Progenitor cell of endocrine pancreas (in vitro differentiated cells): Measurements from ENCODE around the gene ZCCHC8. TPM values are rescaled to one million over a fixed set of nuclear protein-coding genes. Genes with fewer than 3 reads are reported as not detected.
"Not testable (repeated sequence)": the region's sequence is repeated elsewhere in the genome, so short reads cannot be mapped to it uniquely, and the experiment has no call there.

ENCODE experiments used
- DNase-seq: peaks from one replicate; pipeline ENCODE4 v3.0.0; 2021; ENCODE audit warnings: low spot score; ENCODE audit not compliant: unreplicated experiment
- H3K27ac Mint-ChIP-seq: 2 replicates; pipeline ENCODE4 v1.8.0; 2021; ENCODE audit warnings: mild to moderate bottlenecking, moderate library complexity, mixed read lengths
- H3K27me3 Mint-ChIP-seq: 2 replicates; pipeline ENCODE4 v1.8.0; 2021; ENCODE audit warnings: mixed read lengths
- H3K36me3 Mint-ChIP-seq: 2 replicates; pipeline ENCODE4 v1.8.0; 2022; ENCODE audit warnings: mixed read lengths; ENCODE audit not compliant: insufficient read depth
- H3K4me1 Mint-ChIP-seq: 2 replicates; pipeline ENCODE4 v1.8.0; 2021; ENCODE audit warnings: low read depth, mixed read lengths
- H3K4me3 Mint-ChIP-seq: 2 replicates; pipeline ENCODE4 v1.8.0; 2021; ENCODE audit warnings: low read depth, mild to moderate bottlenecking, moderate library complexity, mixed read lengths
- H3K9me3 Mint-ChIP-seq: 2 replicates; pipeline ENCODE4 v1.8.0; 2021; ENCODE audit warnings: low read depth, mixed read lengths
- CTCF ChIP-seq: fragments of 200-600 bp; sonication (generic); IDR thresholded peaks from one replicate; pipeline ENCODE4 v1.5.0; 2021; ENCODE audit warnings: antibody characterized with exemption, mild to moderate bottlenecking; ENCODE audit not compliant: unreplicated experiment
- total RNA-seq: library from RNA; stranded (reverse); gene quantifications from 2 replicates; pipeline ENCODE4 v1.2.1, GENCODE V29; 2021

The ZCCHC8 gene
- total RNA-seq, 1 donor from 2014 or later = 33.4 TPM

- TF ChIP-seq CTCF = no peak
- no peak for DNase-seq
Observed at GRCh38 chr12:122513660-122514059, 12.9 kb upstream of the ZCCHC8 start.

GRCh38 chr12:122513028-122513427, 12.3 kb upstream of the ZCCHC8 start:
- H3K36me3 Mint-ChIP-seq = peaks cover 37% of the 10 kb centered on the region

More at GRCh38 chr12:122513660-122514059, 12.9 kb upstream of the ZCCHC8 start:
- Mint-ChIP-seq H3K9me3 (no peaks in the 10 kb centered on the region), H3K27ac (no peak overlapping the region), H3K4me1 (no peaks in the 10 kb centered on the region), H3K27me3 (no peaks in the 10 kb centered on the region), H3K4me3 (no peak overlapping the region), H3K36me3 (peaks cover 40% of the 10 kb centered on the region)

GRCh38 chr12:122508163-122508562, 7.4 kb upstream of the ZCCHC8 start:
- H3K9me3 Mint-ChIP-seq = no peaks in the 10 kb centered on the region
- no peak for TF ChIP-seq CTCF
- H3K27me3 Mint-ChIP-seq = no peaks in the 10 kb centered on the region
- H3K27ac Mint-ChIP-seq = no peak overlapping the region
- H3K36me3 Mint-ChIP-seq = peaks cover 34% of the 10 kb centered on the region
- H3K4me3 Mint-ChIP-seq = no peak overlapping the region
- DNase-seq = no peak
- no peaks in the 10 kb centered on the region for H3K4me1 Mint-ChIP-seq

More at GRCh38 chr12:122513028-122513427, 12.3 kb upstream of the ZCCHC8 start:
- not testable (repeated sequence) for H3K4me3 Mint-ChIP-seq, DNase-seq, H3K27ac Mint-ChIP-seq, H3K9me3 Mint-ChIP-seq, H3K27me3 Mint-ChIP-seq, H3K4me1 Mint-ChIP-seq

- Mint-ChIP-seq H3K9me3 (no peaks in the 10 kb centered on the region), H3K27ac (peak overlapping the region; percentile 59), H3K4me1 (no peaks in the 10 kb centered on the region), H3K4me3 (no peak overlapping the region), H3K27me3 (no peaks in the 10 kb centered on the region), H3K36me3 (peaks cover 33% of the 10 kb centered on the region)
- DNase-seq = no peak
- TF ChIP-seq CTCF = no peak
Observed at GRCh38 chr12:122506393-122506938, 5.7 kb upstream of the ZCCHC8 start.

- H3K27ac Mint-ChIP-seq = no peak overlapping the region
- no peaks in the 10 kb centered on the region for H3K27me3 Mint-ChIP-seq
- peaks cover 5% of the 10 kb centered on the region for H3K4me1 Mint-ChIP-seq
- peaks cover 32% of the 10 kb centered on the region for H3K36me3 Mint-ChIP-seq
- H3K9me3 Mint-ChIP-seq = no peaks in the 10 kb centered on the region
- H3K4me3 Mint-ChIP-seq = no peak overlapping the region
- TF ChIP-seq CTCF = no peak
- no peak for DNase-seq
Observed at GRCh38 chr12:122505419-122506051, 4.8 kb upstream of the ZCCHC8 start.
